ENCODE results near the gene PKP4. TPM values are rescaled to one million over a fixed set of nuclear protein-coding genes. Genes with fewer than 3 reads are reported as not detected.

The PKP4 gene
- total and polyA plus RNA-seq, 9 of the 15 experiments (the other 6 are each of a cell fraction or from before 2014, with no cell fraction given): 24.6 to 99.1 (median 74.0) TPM

DNA sequence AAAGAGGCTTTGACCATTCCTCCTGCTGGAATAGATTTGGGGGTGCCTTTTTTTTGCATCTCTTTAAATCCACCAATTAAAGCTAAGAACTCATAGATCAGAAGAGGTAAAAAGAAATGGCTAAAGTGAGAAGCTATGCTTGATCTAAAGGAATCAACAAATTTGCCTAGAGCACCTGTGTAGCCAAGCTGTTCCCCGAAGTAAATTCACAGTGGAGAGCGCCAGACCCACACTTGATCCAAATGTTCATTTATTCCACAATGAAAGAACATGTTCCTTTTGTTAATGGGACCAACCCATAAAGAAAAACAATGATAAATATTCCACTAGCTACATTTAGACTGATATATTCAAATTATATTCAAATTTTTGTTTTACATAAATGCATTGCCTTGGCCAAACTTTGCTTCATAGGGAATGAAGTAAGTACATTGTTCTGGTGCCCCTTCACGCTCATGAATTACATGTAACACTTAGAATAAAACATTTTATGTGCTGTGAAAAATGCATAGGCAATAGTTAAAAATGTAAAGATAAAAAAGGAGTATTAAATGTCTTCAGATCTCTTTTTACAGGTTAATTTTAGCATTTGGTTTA, 167.4 kb downstream of the PKP4 start (continued):
- TF ChIP-seq, protein P1, sequence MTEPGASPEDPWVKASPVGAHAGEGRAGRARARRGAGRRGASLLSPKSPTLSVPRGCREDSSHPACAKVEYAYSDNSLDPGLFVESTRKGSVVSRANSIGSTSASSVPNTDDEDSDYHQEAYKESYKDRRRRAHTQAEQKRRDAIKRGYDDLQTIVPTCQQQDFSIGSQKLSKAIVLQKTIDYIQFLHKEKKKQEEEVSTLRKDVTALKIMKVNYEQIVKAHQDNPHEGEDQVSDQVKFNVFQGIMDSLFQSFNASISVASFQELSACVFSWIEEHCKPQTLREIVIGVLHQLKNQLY (CRISPR knock-in tag; conservative IDR thresholded peaks at IDR 0.05): no peak
- TF ChIP-seq MTF1 (CRISPR knock-in tag; IDR thresholded peaks at IDR 0.05; ENCODE audit: borderline replicate concordance) (no peak), PURB (CRISPR knock-in tag; IDR thresholded peaks at IDR 0.05; ENCODE audit: low read depth) (no peak)

DNA sequence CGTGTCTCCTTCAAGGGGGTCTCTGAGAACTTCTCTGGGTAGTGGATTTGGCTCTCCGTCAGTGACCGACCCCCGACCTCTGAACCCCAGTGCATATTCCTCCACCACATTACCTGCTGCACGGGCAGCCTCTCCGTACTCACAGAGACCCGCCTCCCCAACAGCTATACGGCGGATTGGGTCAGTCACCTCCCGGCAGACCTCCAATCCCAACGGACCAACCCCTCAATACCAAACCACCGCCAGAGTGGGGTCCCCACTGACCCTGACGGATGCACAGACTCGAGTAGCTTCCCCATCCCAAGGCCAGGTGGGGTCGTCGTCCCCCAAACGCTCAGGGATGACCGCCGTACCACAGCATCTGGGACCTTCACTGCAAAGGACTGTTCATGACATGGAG, 168.2 kb downstream of the PKP4 start:
- Histone ChIP-seq H3K9me3 (replicated peaks; ENCODE audit: control insufficient read depth, insufficient read depth, low read depth, low read length) (no peaks in the 10 kb centered on the region), H3K27me3 (ENCODE audit: control insufficient read depth in 2 of 2, insufficient read depth in 2 of 2, low read length in 2 of 2) (no peaks in the 10 kb centered on the region), H3K4me2 (ENCODE audit: insufficient read depth, low read length) (no peak overlapping the region), H3K27ac (ENCODE audit: extremely low read depth, low read depth, low read length) (no peak overlapping the region), H3K9me1 (ENCODE audit: control insufficient read depth, insufficient read depth, low read length) (no peaks in the 10 kb centered on the region), H3K36me3 (ENCODE audit: control insufficient read depth, insufficient read depth, low read length) (peaks cover 77% of the 10 kb centered on the region), H4K20me1 (replicated peaks; ENCODE audit: control insufficient read depth, insufficient read depth, low read length) (no peaks in the 10 kb centered on the region), H2AFZ (ENCODE audit: low read depth, low read length) (no peak overlapping the region), H3K79me2 (ENCODE audit: control insufficient read depth, insufficient read depth, low read length) (no peaks in the 10 kb centered on the region), H3K4me3 (no peak overlapping the region), H3K4me1 (replicated peaks in 1 of 2; ENCODE audit: control insufficient read depth in 2 of 2, insufficient read depth in 2 of 2, low read length in 2 of 2) (no peaks in the 10 kb centered on the region), H3K9ac (ENCODE audit: insufficient read depth in 1 of 2, low read depth in 2 of 2, low read length in 2 of 2) (no peak overlapping the region)
- DNase-seq (ENCODE audit: extremely low read depth in 1 of 4, low spot score in 3 of 4): no peak
- intact Hi-C loops (cut with micrococcal nuclease): no loop called here
- in situ Hi-C loops (cut with MboI): no loop called here
- no peak for ATAC-seq
- CTCF ChIA-PET (ENCODE audit: low intra/inter-chr PET ratio): no interaction called here
- POLR2A ChIA-PET: no interaction called here
- no peak for FAIRE-seq
- BruUV-seq (replicated peaks): no TSS peak
- WGBS (ENCODE audit: insufficient coverage, low coverage, missing lambda C conversion rate): 95% methylated on average over 17 of the region's 19 CpGs
- TF ChIP-seq CBX3 (IDR thresholded peaks at IDR 0.05; ENCODE audit: borderline replicate concordance in 1 of 2, low read length in 2 of 2) (no peak), ETV5 (CRISPR knock-in tag; IDR thresholded peaks at IDR 0.05; ENCODE audit: low read depth) (no peak), ZNF583 (CRISPR knock-in tag; IDR thresholded peaks at IDR 0.05) (no peak), ZFX (CRISPR knock-in tag; IDR thresholded peaks at IDR 0.05) (no peak), RFX7 (CRISPR knock-in tag; IDR thresholded peaks at IDR 0.05) (no peak), HOXB6 (CRISPR knock-in tag; IDR thresholded peaks at IDR 0.05; ENCODE audit: borderline replicate concordance) (no peak), MYNN (IDR thresholded peaks at IDR 0.05) (no peak), MYNN (CRISPR knock-in tag; IDR thresholded peaks at IDR 0.05) (no peak), RBM14 (IDR thresholded peaks at IDR 0.05; ENCODE audit: borderline replicate concordance, insufficient read depth, low read depth, low read length) (no peak), ZC3H4 (CRISPR knock-in tag; IDR thresholded peaks at IDR 0.05; ENCODE audit: borderline replicate concordance) (no peak)
- TF ChIP-seq, protein P2, sequence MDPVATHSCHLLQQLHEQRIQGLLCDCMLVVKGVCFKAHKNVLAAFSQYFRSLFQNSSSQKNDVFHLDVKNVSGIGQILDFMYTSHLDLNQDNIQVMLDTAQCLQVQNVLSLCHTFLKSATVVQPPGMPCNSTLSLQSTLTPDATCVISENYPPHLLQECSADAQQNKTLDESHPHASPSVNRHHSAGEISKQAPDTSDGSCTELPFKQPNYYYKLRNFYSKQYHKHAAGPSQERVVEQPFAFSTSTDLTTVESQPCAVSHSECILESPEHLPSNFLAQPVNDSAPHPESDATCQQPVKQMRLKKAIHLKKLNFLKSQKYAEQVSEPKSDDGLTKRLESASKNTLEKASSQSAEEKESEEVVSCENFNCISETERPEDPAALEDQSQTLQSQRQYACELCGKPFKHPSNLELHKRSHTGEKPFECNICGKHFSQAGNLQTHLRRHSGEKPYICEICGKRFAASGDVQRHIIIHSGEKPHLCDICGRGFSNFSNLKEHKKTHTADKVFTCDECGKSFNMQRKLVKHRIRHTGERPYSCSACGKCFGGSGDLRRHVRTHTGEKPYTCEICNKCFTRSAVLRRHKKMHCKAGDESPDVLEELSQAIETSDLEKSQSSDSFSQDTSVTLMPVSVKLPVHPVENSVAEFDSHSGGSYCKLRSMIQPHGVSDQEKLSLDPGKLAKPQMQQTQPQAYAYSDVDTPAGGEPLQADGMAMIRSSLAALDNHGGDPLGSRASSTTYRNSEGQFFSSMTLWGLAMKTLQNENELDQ (CRISPR knock-in tag; IDR thresholded peaks at IDR 0.05; ENCODE audit: borderline replicate concordance): no peak
- TF ChIP-seq, protein P3, sequence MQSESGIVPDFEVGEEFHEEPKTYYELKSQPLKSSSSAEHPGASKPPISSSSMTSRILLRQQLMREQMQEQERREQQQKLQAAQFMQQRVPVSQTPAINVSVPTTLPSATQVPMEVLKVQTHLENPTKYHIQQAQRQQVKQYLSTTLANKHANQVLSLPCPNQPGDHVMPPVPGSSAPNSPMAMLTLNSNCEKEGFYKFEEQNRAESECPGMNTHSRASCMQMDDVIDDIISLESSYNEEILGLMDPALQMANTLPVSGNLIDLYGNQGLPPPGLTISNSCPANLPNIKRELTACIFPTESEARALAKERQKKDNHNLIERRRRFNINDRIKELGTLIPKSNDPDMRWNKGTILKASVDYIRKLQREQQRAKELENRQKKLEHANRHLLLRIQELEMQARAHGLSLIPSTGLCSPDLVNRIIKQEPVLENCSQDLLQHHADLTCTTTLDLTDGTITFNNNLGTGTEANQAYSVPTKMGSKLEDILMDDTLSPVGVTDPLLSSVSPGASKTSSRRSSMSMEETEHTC (IDR thresholded peaks at IDR 0.05): no peak
- TF ChIP-seq, protein P4, sequence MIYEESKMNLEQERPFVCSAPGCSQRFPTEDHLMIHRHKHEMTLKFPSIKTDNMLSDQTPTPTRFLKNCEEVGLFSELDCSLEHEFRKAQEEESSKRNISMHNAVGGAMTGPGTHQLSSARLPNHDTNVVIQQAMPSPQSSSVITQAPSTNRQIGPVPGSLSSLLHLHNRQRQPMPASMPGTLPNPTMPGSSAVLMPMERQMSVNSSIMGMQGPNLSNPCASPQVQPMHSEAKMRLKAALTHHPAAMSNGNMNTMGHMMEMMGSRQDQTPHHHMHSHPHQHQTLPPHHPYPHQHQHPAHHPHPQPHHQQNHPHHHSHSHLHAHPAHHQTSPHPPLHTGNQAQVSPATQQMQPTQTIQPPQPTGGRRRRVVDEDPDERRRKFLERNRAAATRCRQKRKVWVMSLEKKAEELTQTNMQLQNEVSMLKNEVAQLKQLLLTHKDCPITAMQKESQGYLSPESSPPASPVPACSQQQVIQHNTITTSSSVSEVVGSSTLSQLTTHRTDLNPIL (CRISPR knock-in tag; IDR thresholded peaks at IDR 0.05): no peak
